Measurements from ENCODE around the gene PRG2. TPM values are rescaled to one million over a fixed set of nuclear protein-coding genes. Genes with fewer than 3 reads are reported as not detected.
A peak's percentile ranks its signal among the peaks of the same experiment; 100 is the strongest.

Gene PRG2
- total and polyA plus RNA-seq, 9 of the 15 experiments (the other 6 are each of a cell fraction or from before 2014, with no cell fraction given), result 1.8 to 78.0 (median 26.6) TPM

DNA sequence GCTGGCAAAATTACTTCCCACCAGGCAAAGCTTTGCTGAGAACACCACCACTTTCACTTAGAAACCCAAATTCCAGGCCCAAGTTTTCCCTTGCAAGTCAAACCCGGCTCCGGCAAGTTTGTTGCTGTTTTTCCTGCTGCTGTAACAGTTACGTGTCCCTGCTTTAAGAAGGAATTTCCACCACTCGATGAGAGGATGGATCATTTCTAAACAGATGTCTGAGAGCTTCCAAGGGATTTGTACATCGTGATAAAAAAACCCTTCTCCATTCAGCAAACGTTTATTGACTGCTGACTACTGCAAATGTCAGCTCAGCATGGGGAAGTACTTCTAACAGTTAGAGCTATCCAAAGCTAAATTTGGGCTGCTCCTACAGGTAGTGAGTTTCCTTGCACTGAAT is 32.6 kb downstream of the PRG2 start:
- ATAC-seq, result no peak
- no peak for FAIRE-seq
- no peak for DNase-seq (ENCODE audit: extremely low read depth in 1 of 4, low spot score in 3 of 4)
- Histone ChIP-seq H3K9me1 (ENCODE audit: control insufficient read depth, insufficient read depth, low read length) (no peaks in the 10 kb centered on the region), H3K27ac (ENCODE audit: extremely low read depth, low read depth, low read length) (no peak overlapping the region), H3K4me3 (no peak overlapping the region), H3K27me3 (ENCODE audit: control insufficient read depth in 2 of 2, insufficient read depth in 2 of 2, low read length in 2 of 2) (no peaks in the 10 kb centered on the region), H3K9me3 (replicated peaks; ENCODE audit: control insufficient read depth, insufficient read depth, low read depth, low read length) (no peaks in the 10 kb centered on the region), H3K9ac (ENCODE audit: insufficient read depth in 1 of 2, low read depth in 2 of 2, low read length in 2 of 2) (no peak overlapping the region), H2AFZ (ENCODE audit: low read depth, low read length) (peak overlapping the region; percentile 47), H4K20me1 (replicated peaks; ENCODE audit: control insufficient read depth, insufficient read depth, low read length) (no peaks in the 10 kb centered on the region), H3K4me1 (replicated peaks in 1 of 2; ENCODE audit: control insufficient read depth in 2 of 2, insufficient read depth in 2 of 2, low read length in 2 of 2) (peaks cover 19 to 32% of the 10 kb centered on the region in 2 experiments), H3K4me2 (ENCODE audit: insufficient read depth, low read length) (no peak overlapping the region), H3K79me2 (ENCODE audit: control insufficient read depth, insufficient read depth, low read length) (no peaks in the 10 kb centered on the region), H3K36me3 (ENCODE audit: control insufficient read depth, insufficient read depth, low read length) (no peaks in the 10 kb centered on the region)
- no TSS peak for BruUV-seq (replicated peaks)
- in situ Hi-C loops (cut with MboI), result no loop called here
- intact Hi-C loops (cut with micrococcal nuclease), result loop anchor here (2.0 kb wide), 1 partner anchor 45 kb away; no protein-coding TSS in a partner anchor
- WGBS (ENCODE audit: insufficient coverage, low coverage, missing lambda C conversion rate), result 33% methylated on average over 6 of the region's 6 CpGs
- POLR2A ChIA-PET, result interaction anchor here (0.6 to 1.6 kb wide), 3 partner anchors 10 to 38 kb away, joined by 4 to 5 read pairs (median 4); no protein-coding TSS in a partner anchor
- CTCF ChIA-PET (ENCODE audit: low intra/inter-chr PET ratio), result no interaction called here
- TF ChIP-seq, protein P1, sequence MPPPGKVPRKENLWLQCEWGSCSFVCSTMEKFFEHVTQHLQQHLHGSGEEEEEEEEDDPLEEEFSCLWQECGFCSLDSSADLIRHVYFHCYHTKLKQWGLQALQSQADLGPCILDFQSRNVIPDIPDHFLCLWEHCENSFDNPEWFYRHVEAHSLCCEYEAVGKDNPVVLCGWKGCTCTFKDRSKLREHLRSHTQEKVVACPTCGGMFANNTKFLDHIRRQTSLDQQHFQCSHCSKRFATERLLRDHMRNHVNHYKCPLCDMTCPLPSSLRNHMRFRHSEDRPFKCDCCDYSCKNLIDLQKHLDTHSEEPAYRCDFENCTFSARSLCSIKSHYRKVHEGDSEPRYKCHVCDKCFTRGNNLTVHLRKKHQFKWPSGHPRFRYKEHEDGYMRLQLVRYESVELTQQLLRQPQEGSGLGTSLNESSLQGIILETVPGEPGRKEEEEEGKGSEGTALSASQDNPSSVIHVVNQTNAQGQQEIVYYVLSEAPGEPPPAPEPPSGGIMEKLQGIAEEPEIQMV (tag; conservative IDR thresholded peaks at IDR 0.05; ENCODE audit: low read depth), result no peak
- no peak for TF ChIP-seq ZNF764 (CRISPR knock-in tag; IDR thresholded peaks at IDR 0.05; ENCODE audit: low read depth)
- TF ChIP-seq, protein P2, sequence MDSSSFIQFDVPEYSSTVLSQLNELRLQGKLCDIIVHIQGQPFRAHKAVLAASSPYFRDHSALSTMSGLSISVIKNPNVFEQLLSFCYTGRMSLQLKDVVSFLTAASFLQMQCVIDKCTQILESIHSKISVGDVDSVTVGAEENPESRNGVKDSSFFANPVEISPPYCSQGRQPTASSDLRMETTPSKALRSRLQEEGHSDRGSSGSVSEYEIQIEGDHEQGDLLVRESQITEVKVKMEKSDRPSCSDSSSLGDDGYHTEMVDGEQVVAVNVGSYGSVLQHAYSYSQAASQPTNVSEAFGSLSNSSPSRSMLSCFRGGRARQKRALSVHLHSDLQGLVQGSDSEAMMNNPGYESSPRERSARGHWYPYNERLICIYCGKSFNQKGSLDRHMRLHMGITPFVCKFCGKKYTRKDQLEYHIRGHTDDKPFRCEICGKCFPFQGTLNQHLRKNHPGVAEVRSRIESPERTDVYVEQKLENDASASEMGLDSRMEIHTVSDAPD (CRISPR knock-in tag; IDR thresholded peaks at IDR 0.05), result no peak
- TF ChIP-seq CBX3 (IDR thresholded peaks at IDR 0.05; ENCODE audit: borderline replicate concordance in 1 of 2, low read length in 2 of 2), result no peak
- no peak for TF ChIP-seq TAF1 (IDR thresholded peaks at IDR 0.05; ENCODE audit: control insufficient read depth, extremely low read depth, insufficient read depth, low read length, severe bottlenecking)
- no peak for TF ChIP-seq ZNF609 (CRISPR knock-in tag; IDR thresholded peaks at IDR 0.05; ENCODE audit: borderline replicate concordance)
- TF ChIP-seq ZNF707 (CRISPR knock-in tag; conservative IDR thresholded peaks at IDR 0.05), result no peak
- no peak for TF ChIP-seq KAT7 (CRISPR knock-in tag; IDR thresholded peaks at IDR 0.05; ENCODE audit: borderline replicate concordance)
- no peak for TF ChIP-seq NR3C1 (CRISPR knock-in tag; IDR thresholded peaks at IDR 0.05)
- no peak for TF ChIP-seq ZNF668 (CRISPR knock-in tag; IDR thresholded peaks at IDR 0.05)
- no peak for TF ChIP-seq GTF2E2 (tag; IDR thresholded peaks at IDR 0.05)
- no peak for TF ChIP-seq SMARCB1 (IDR thresholded peaks at IDR 0.05; ENCODE audit: insufficient read length, low read depth)
- no peak for TF ChIP-seq ZNF75A (CRISPR knock-in tag; IDR thresholded peaks at IDR 0.05)

Measured in K562 (cell line).